K562 (cell line): ENCODE data around the gene NR1H2. TPM values are rescaled to one million over a fixed set of nuclear protein-coding genes. Genes with fewer than 3 reads are reported as not detected.

ENCODE experiments used
- C11orf30 ChIP-seq: fragments of 450-650 bp; IDR thresholded peaks from 2 replicates; pipeline ENCODE4 v1.6.1; 2016; ENCODE audit warnings: low read depth, mild to moderate bottlenecking
- CREM ChIP-seq: IDR thresholded peaks from 2 replicates; pipeline ENCODE4 v1.6.1; 2014; ENCODE audit warnings: antibody characterized with exemption, low read depth
- DEAF1 ChIP-seq: fragments of 450-650 bp; formaldehyde crosslinking; IDR thresholded peaks from 2 replicates; pipeline ENCODE4 v1.4.0; 2020; ENCODE audit warnings: mild to moderate bottlenecking, moderate library complexity
- EP300 ChIP-seq: IDR thresholded peaks from 2 replicates; pipeline ENCODE4 v1.6.1; 2012; ENCODE audit warnings: low read length, improper control_type of control experiment
- GABPB2 ChIP-seq: fragments of 250-450 bp; sonication (Bioruptor Pico); conservative IDR thresholded peaks from 2 replicates; pipeline ENCODE4 v1.5.1; 2021; ENCODE audit warnings: mild to moderate bottlenecking
- ILF3 ChIP-seq: fragments of 450-650 bp; IDR thresholded peaks from 2 replicates; pipeline ENCODE4 v1.6.1; 2018; ENCODE audit warnings: antibody characterized with exemption, mild to moderate bottlenecking, moderate library complexity, borderline replicate concordance
- KLF13 ChIP-seq: fragments of 450-650 bp; IDR thresholded peaks from 2 replicates; pipeline ENCODE4 v1.6.1; 2016; ENCODE audit warnings: missing genetic modification characterization, low read depth, mild to moderate bottlenecking, missing compliant biosample characterization, moderate library complexity, borderline replicate concordance
- PRPF4 ChIP-seq: fragments of 200-400 bp; formaldehyde crosslinking; IDR thresholded peaks from one replicate; pipeline ENCODE4 v1.6.1; 2017; ENCODE audit warnings: low read length, low read depth, mild to moderate bottlenecking; ENCODE audit not compliant: insufficient read depth, poor library complexity, severe bottlenecking
- SMC3 ChIP-seq: conservative IDR thresholded peaks from 2 replicates; pipeline ENCODE4 v1.6.1; 2011; ENCODE audit warnings: low read depth, low read length, improper control_type of control experiment; ENCODE audit not compliant: insufficient read depth
- XRCC5 ChIP-seq: fragments of 200-400 bp; formaldehyde crosslinking; IDR thresholded peaks from 2 replicates; pipeline ENCODE4 v1.6.1; 2017; ENCODE audit warnings: low read depth, mild to moderate bottlenecking, low read length
- ZNF224 ChIP-seq: sonication (generic); formaldehyde crosslinking; IDR thresholded peaks from 2 replicates; pipeline ENCODE4 v1.8.0; 2022; ENCODE audit warnings: mild to moderate bottlenecking, missing genetic modification reagents
- ZNF3 ChIP-seq: fragments of 250-450 bp; sonication (Bioruptor Pico); IDR thresholded peaks from 2 replicates; pipeline ENCODE4 v1.5.0; 2021; ENCODE audit warnings: mild to moderate bottlenecking, moderate library complexity
- ZNF780A ChIP-seq: fragments of 250-450 bp; sonication (Bioruptor Pico); IDR thresholded peaks from 2 replicates; pipeline ENCODE4 v1.5.0; 2021; ENCODE audit warnings: mild to moderate bottlenecking
- polyA plus RNA-seq, 8 experiments: library from polyadenylated mRNA; depleted of rRNA in 4 of 8; stranded (reverse) in 5 of 8; unstranded in 3 of 8; fragments of >200 nt; fragmentation: Nextera tagmentation in 2 of 8; fragmentation: Illumina TruSeq in 1 of 8; extraction: Ambion mirVana in 2 of 8; extraction: Trizol in 1 of 8; gene quantifications; 2 replicates each; pipeline versions ENCODE4 v1.2.1 to v1.2.3, GENCODE V29; 2011 to 2014; ENCODE audit warnings: inconsistent platforms in 1 of 8, missing spikeins in 1 of 8
- total RNA-seq, 7 experiments: library from RNA; depleted of rRNA in 6 of 7; stranded (reverse); fragments of >200 nt in 6 of 7; fragmentation: Illumina TruSeq in 2 of 7; extraction: Trizol in 2 of 7; gene quantifications; 2 replicates each; pipeline versions ENCODE4 v1.2.1 to v1.2.3, GENCODE V29; 2011 to 2021; ENCODE audit warnings: low replicate concordance in 1 of 7

The NR1H2 gene
- total and polyA plus RNA-seq, 9 of the 15 experiments (the other 6 are each of a cell fraction or from before 2014, with no cell fraction given): 0.11 to 73.8 (median 24.0) TPM

- no peak for TF ChIP-seq ILF3
- no peak for TF ChIP-seq XRCC5
- TF ChIP-seq ZNF3 (CRISPR knock-in tag): no peak
- TF ChIP-seq GABPB2 (CRISPR knock-in tag): no peak
- peak; percentile 44; the same call in 1 of the 2 replicates for TF ChIP-seq CREM
- no peak for TF ChIP-seq ZNF780A (CRISPR knock-in tag)
- peak; percentile 58 for TF ChIP-seq EP300
- TF ChIP-seq KLF13: no peak
- no peak for TF ChIP-seq ZNF224 (CRISPR knock-in tag)
- no peak for TF ChIP-seq C11orf30
- TF ChIP-seq PRPF4: no peak
- TF ChIP-seq DEAF1 (CRISPR knock-in tag): no peak
- TF ChIP-seq SMC3: no peak
Observed at GRCh38 chr19:50362656-50363424, 13.4 kb upstream of the NR1H2 start (continued).
